Panc1 (cell line): ENCODE data around the gene ASRGL1. TPM values are rescaled to one million over a fixed set of nuclear protein-coding genes. Genes with fewer than 3 reads are reported as not detected.

ENCODE experiments used
- ATAC-seq: fragments of 200-7000 bp; cut with Tn5 transposase; 2 replicates; pipeline ENCODE4 v1.9.1; 2020; ENCODE audit warnings: mild to moderate bottlenecking, moderate library complexity
- BruUV-seq: library from RNA; stranded (reverse); fragments of 400-500 nt; replicated peaks from 2 replicates; lab custom pipeline; 2021; lab: Mats Ljungman, UMichigan
- CTCF ChIA-PET: fragments of 300-600 bp; sonication (Branson Sonifier 250); formaldehyde crosslinking; loops from one replicate; lab custom pipeline; 2022; ENCODE audit warnings: antibody characterized with exemption; lab: Charles Lee
- POLR2A ChIA-PET: fragments of 300-600 bp; sonication (Branson Sonifier 250); formaldehyde crosslinking; loops from one replicate; lab custom pipeline; 2022; ENCODE audit warnings: antibody characterized with exemption; lab: Charles Lee
- DNase-seq: peaks from one replicate; pipeline ENCODE4 v3.0.0-alpha.2; 2010; ENCODE audit warnings: low read depth, low spot score
- H3K27ac ChIP-seq: 2 replicates; pipeline ENCODE4 v1.5.1; 2011; ENCODE audit warnings: mild to moderate bottlenecking, low read length, inconsistent platforms
- H3K27me3 ChIP-seq: fragments of 200-500 bp; sonication (Bioruptor generic); 2 replicates; pipeline ENCODE4 v1.6.0; 2014; ENCODE audit warnings: low read length, inconsistent platforms; ENCODE audit not compliant: control insufficient read depth, insufficient read depth
- H3K36me3 ChIP-seq: fragments of 200-500 bp; sonication (Bioruptor generic); 2 replicates; pipeline ENCODE4 v1.5.1; 2014; ENCODE audit warnings: inconsistent platforms, mild to moderate bottlenecking, low read length, moderate library complexity; ENCODE audit not compliant: control insufficient read depth, insufficient read depth
- H3K4me1 ChIP-seq: 2 replicates; pipeline ENCODE4 v1.5.1; 2011; ENCODE audit warnings: inconsistent platforms, mild to moderate bottlenecking, low read length, moderate library complexity; ENCODE audit not compliant: control insufficient read depth, insufficient read depth
- H3K4me3 ChIP-seq, 2 experiments: 2 replicates each; pipeline ENCODE4 v1.5.1; 2011 to 2012; ENCODE audit warnings: low read depth in 2 of 2, low read length in 2 of 2, mild to moderate bottlenecking in 2 of 2, inconsistent platforms in 1 of 2, moderate library complexity in 1 of 2
- H3K9me3 ChIP-seq: fragments of 200-500 bp; sonication (Bioruptor generic); 2 replicates; pipeline ENCODE4 v1.5.1; 2014; ENCODE audit warnings: low read depth, mild to moderate bottlenecking, inconsistent platforms, low read length, moderate library complexity; ENCODE audit not compliant: control insufficient read depth, insufficient read depth
- CTCF ChIP-seq: fragments of 450-650 bp; IDR thresholded peaks from 2 replicates; pipeline ENCODE4 v1.5.1; 2017; ENCODE audit warnings: mild to moderate bottlenecking
- POLR2AphosphoS5 ChIP-seq: IDR thresholded peaks from 2 replicates; pipeline ENCODE4 v1.6.1; 2012; ENCODE audit warnings: mild to moderate bottlenecking, low read depth, low read length, moderate library complexity
- REST ChIP-seq, 2 experiments: IDR thresholded peaks; 2 replicates each; pipeline ENCODE4 v1.6.1; 2011 to 2012; ENCODE audit warnings: low read depth in 2 of 2, control low read depth in 1 of 2, low read length in 1 of 2, mild to moderate bottlenecking in 1 of 2, moderate library complexity in 1 of 2; ENCODE audit not compliant: insufficient read depth in 1 of 2
- SIN3A ChIP-seq: IDR thresholded peaks from 2 replicates; pipeline ENCODE4 v1.6.1; 2012; ENCODE audit warnings: low read depth, mild to moderate bottlenecking, low read length, moderate library complexity, borderline replicate concordance; ENCODE audit not compliant: insufficient read depth
- TCF7L2 ChIP-seq: IDR thresholded peaks from 2 replicates; pipeline ENCODE4 v1.6.1; 2011; ENCODE audit warnings: mild to moderate bottlenecking, low read depth, low read length, inconsistent platforms
- in situ Hi-C: cut with HindIII; loops from 2 replicates; pipeline ENCODE4 v1.10.0; 2016; ENCODE audit warnings: low sequenced_read_pairs, low pct_unique_long_range_greater_than_20kb
- intact Hi-C: fragments of 100-400 bp; cut with micrococcal nuclease; formaldehyde crosslinking; loops from one replicate; pipeline ENCODE4 v1.10.0; 2022; ENCODE audit not compliant: unreplicated experiment
- total RNA-seq: library from RNA; stranded (reverse); gene quantifications from one replicate; pipeline ENCODE4 v1.2.1, GENCODE V29; 2021; ENCODE audit not compliant: unreplicated experiment

The ASRGL1 gene
- total RNA-seq, 1 experiment from 2014 or later, result 43.2 TPM

GRCh38 chr11:62390237-62390636 lies 53.0 kb downstream of the ASRGL1 start:
- DNase-seq, result no peak
- POLR2A ChIA-PET, result no interaction called here
- no TSS peak for BruUV-seq
- intact Hi-C loops, result loop anchor here (10.0 kb wide), 1 partner anchor 155 kb away; the partner anchor contains the start of gene AHNAK
- no peak overlapping the region for H3K4me3 ChIP-seq
- H3K27me3 ChIP-seq, result no peaks in the 10 kb centered on the region
- H3K4me1 ChIP-seq, result peaks cover 13% of the 10 kb centered on the region
- no peak for ATAC-seq
- CTCF ChIA-PET, result interaction anchor here (1.3 kb wide), 1 partner anchor 34 kb away, joined by 4 read pairs; no protein-coding TSS in a partner anchor
- H3K27ac ChIP-seq, result no peak overlapping the region
- H3K36me3 ChIP-seq, result no peaks in the 10 kb centered on the region
- no peak for TF ChIP-seq CTCF
- no peak for TF ChIP-seq TCF7L2
- TF ChIP-seq REST (IDR thresholded peaks at IDR 0.05; ENCODE audit: insufficient read depth in 1 of 2, low read depth in 2 of 2, low read length in 1 of 2), result no peak
- TF ChIP-seq POLR2AphosphoS5, result no peak
- no peak for TF ChIP-seq SIN3A
- H3K9me3 ChIP-seq, result no peaks in the 10 kb centered on the region
- in situ Hi-C loops, result no loop called here

GRCh38 chr11:62390722-62391121 lies 53.5 kb downstream of the ASRGL1 start:
- POLR2A ChIA-PET, result no interaction called here

More at GRCh38 chr11:62390722-62391121, 53.5 kb downstream of the ASRGL1 start:
- no TSS peak for BruUV-seq
- no peaks in the 10 kb centered on the region for H3K9me3 ChIP-seq
- CTCF ChIA-PET, result interaction anchor here (1.3 kb wide), 1 partner anchor 34 kb away, joined by 4 read pairs; no protein-coding TSS in a partner anchor
- H3K27me3 ChIP-seq, result no peaks in the 10 kb centered on the region
- DNase-seq (no peak), ATAC-seq (no peak)
- no peaks in the 10 kb centered on the region for H3K36me3 ChIP-seq
- intact Hi-C loops (loop anchor here (10.0 kb wide), 1 partner anchor 154 kb away; the partner anchor contains the start of gene AHNAK), in situ Hi-C loops (no loop called here)
- peaks cover 16% of the 10 kb centered on the region for H3K4me1 ChIP-seq
- H3K27ac ChIP-seq, result no peak overlapping the region
- H3K4me3 ChIP-seq, result no peak overlapping the region
- TF ChIP-seq CTCF (no peak), SIN3A (no peak), REST (IDR thresholded peaks at IDR 0.05; ENCODE audit: insufficient read depth in 1 of 2, low read depth in 2 of 2, low read length in 1 of 2) (no peak), POLR2AphosphoS5 (no peak), TCF7L2 (no peak)
